IPS-18c (cell line): ENCODE results near the gene WIPF2.
"Not testable (repeated sequence)": the region's sequence is repeated elsewhere in the genome, so short reads cannot be mapped to it uniquely, and the experiment has no call there.

Source experiments
- H3K4me3 ChIP-seq: 2 replicates; pipeline ENCODE4 v1.7.0; 2013; ENCODE audit warnings: low read depth, mild to moderate bottlenecking, low read length, moderate library complexity; ENCODE audit not compliant: insufficient read depth
- H3K9me3 ChIP-seq: one replicate; pipeline ENCODE4 v1.6.1; 2013; ENCODE audit warnings: mild to moderate bottlenecking, low read length, moderate library complexity; ENCODE audit not compliant: control insufficient read depth, insufficient read depth

WIPF2 gene

DNA sequence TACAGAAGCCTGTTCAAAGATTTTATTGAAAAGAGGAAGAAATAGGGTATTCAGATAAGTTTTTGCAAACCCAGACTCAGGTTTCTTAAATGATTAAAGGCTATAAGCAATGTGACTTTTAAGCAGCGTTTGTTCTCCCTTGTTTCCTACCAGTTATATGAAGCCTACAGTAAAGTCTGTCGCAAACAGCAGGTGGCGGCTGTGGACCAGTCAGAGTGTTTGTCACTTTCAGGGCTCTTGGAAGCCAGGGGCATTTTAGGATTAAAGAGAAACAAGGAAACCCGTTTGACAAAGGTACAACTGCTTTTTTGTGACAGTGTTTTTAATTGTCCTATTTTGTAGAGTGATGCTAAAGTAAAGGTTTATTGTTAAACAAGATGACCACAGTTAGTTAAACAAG is 82.2 kb downstream of the WIPF2 start:
- H3K9me3 ChIP-seq: no peaks in the 10 kb centered on the region
- H3K4me3 ChIP-seq: no peak overlapping the region

- no peaks in the 10 kb centered on the region for H3K9me3 ChIP-seq
- no peak overlapping the region for H3K4me3 ChIP-seq
Observed at GRCh38 chr17:40303009-40303657, 84.0 kb downstream of the WIPF2 start.

- no peaks in the 10 kb centered on the region for H3K9me3 ChIP-seq
Observed at GRCh38 chr17:40303708-40304551, 84.8 kb downstream of the WIPF2 start.

DNA sequence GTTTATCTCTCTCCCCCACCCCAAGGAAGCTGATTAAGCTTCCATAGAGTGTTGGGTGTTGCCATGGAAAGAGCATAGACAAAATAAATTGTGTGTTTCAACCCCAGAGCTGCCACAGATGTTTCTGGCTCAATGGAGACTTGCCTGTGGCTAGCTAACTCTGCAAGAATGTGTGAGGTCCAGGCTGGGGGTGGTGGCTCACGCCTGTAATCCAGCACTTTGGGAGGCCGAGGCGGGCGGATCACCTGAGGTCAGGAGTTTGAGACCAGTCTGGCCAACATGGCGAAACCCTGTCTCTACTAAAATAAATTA is 85.4 kb downstream of the WIPF2 start:
- H3K9me3 ChIP-seq, H3K4me3 ChIP-seq: not testable (repeated sequence)

More at GRCh38 chr17:40303708-40304551, 84.8 kb downstream of the WIPF2 start:
- H3K4me3 ChIP-seq: no peak overlapping the region

DNA sequence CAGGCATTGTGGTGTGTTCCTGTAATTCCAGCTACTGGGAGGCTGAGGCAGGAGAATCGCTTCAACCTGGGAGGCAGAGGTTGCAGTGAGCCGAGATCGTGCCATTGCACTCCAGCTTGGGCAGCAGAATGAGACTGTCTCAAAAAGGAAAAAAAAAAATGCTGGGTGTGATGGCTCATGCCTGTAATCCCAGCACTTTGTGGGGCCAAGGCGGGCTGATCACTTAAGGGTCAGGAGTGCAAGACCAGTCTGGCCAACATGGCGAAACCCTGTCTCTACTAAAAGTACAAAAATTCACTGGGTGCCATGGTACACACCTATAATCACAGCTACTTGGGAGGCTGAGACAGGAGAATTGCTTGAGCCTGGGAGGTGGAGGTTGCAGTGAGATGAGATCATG is 85.8 kb downstream of the WIPF2 start:
- not testable (repeated sequence) for H3K9me3 ChIP-seq, H3K4me3 ChIP-seq

- H3K9me3 ChIP-seq: no peaks in the 10 kb centered on the region
- H3K4me3 ChIP-seq: peak overlapping the region; percentile 16; the same call in 1 of the 2 replicates
Observed at GRCh38 chr17:40306395-40306794, 87.3 kb downstream of the WIPF2 start.

DNA sequence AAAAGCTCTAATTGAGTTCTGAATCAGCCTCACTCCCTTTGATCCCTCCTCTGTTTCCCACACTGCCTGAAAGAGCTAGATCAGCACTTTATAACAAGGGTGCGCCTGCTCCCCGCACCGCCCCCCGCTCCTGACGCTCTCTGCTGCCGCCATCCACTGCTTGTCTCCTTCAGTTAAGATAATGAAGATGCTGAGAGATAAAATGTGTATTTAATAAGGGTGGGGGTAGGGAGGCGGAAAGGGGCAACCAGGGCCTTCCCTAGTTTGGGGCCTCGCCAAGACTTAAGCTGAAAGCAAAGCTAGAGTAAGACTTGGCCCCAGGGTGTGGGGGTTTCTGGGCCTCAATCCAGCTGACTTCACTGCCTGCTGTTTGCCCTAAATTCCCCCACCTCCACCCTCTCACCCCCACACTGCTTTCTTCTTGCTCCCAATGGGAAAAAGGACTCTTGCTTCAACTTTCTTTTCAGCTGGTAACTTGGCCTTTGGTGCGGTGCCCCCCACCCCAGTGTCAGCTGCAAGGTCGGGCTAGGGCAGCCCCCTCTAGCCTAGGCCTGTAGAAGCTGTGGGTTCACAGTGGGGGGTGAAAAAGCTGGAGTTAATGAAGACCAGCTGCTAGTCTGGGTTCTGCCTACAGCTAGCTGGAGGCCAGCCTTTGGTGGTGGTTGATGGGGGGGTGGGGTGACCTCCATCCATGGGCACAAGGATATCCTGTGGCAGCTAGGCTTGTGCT is 88.1 kb downstream of the WIPF2 start:
- no peaks in the 10 kb centered on the region for H3K9me3 ChIP-seq
- H3K4me3 ChIP-seq: no peak overlapping the region

DNA sequence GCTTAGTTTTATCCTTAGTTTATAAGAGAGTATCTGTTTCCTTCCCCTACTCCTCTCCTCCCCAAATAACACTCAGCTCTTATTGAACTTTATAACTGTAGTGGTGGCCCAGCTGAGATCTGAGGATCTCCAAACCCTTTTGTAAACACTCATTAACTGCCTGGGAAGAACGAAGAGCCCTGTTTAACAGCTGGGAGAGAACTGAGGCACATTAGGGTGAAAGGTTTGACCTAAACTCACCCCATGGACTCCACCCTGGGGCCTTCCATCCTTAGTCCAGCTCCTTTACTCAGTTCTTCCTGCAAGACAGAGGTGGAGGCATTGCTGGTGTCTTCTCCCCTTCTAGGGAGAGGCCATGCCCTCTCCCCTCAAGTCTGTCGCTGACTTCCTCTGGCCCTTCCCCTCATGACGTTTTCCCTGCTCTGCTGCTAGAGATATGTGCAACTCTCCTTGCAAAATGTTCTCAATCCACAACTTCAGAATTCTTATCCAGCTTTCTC is 88.7 kb downstream of the WIPF2 start:
- Histone ChIP-seq H3K9me3 (no peaks in the 10 kb centered on the region), H3K4me3 (no peak overlapping the region)

DNA sequence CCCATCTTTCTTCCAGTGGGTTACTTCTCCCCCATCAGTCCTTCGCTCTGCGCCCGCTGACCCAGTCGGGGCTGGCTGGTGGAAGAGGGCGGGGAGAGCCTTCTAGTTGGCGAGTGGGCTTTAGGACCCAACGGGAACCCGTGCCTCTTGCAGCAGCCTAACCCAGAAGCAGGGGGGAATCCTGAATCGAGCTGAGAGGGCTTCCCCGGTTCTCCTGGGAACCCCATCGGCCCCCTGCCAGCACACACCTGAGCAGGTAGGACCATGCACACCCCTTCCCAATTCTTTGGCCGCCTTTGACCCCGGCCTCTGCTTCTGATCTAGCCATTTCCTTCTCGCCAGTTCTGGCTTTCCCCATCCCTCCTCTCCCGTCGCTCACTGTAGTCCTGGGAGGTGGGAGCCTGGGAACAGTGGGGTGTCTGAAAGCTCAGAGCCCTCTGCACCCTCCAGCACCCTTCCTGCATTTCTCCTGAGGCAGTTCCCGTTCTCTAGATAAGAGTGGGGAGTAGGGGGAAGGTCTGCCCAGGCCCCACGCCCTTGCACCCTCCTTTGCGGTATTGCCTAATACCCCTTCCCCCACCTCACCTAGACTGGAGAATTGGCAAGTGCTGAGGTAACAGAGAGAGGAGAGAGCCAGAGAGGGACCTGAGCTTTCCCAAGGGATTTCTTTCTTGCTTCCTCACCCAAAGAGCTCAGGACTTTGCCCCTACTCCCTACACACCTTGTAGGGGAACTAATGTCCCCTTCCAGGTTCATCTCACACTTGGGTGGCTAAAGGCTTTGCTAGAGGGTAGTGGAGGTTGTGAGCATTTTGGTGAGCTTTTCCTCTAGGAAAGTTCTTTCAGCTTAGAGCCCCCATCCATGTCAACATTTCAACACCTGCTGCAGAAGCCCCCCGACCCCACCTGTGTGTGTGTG is 90.2 kb downstream of the WIPF2 start, which contains the start of gene RARA:
TSS of gene RARA (plus strand) at position 150 of the 918 bp plus-strand sequence. CDS start 22,039 bp downstream, outside the sequence.
- H3K4me3 ChIP-seq: peak within 1 kb of the TSS; percentile 72

DNA sequence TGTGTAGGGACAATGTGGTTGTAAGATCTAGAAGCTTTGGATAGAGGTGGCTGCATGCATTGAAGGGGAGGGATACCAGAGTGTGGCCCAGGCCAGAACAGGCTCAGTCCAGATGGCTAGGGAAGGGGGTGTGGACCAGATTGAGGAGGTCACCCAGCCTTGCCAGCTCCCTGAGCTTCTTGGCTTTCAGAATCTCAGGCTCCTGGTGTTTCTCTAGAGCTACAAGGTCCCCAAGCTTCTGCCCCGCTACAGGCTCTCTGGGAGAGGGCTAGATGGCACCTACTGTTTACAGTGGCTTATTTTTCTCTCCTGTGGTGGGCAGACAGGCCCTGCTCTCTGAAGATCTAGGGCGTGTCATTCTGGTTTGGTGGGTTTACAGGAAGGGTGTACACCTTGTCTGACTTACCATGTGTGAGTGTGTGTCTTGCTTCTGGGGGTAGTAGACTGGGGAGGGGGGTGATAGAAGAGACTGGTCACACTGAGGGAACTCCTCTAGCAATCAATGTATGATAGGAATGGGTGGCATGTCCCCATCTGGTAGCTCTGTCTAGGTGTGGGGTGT is 90.9 kb downstream of the WIPF2 start:
- Histone ChIP-seq H3K9me3 (no peaks in the 10 kb centered on the region), H3K4me3 (no peak overlapping the region)

More for the DNA sequence above, 90.2 kb downstream of the WIPF2 start, which contains the start of gene RARA:
- no peaks in the 10 kb centered on the region for H3K9me3 ChIP-seq

DNA sequence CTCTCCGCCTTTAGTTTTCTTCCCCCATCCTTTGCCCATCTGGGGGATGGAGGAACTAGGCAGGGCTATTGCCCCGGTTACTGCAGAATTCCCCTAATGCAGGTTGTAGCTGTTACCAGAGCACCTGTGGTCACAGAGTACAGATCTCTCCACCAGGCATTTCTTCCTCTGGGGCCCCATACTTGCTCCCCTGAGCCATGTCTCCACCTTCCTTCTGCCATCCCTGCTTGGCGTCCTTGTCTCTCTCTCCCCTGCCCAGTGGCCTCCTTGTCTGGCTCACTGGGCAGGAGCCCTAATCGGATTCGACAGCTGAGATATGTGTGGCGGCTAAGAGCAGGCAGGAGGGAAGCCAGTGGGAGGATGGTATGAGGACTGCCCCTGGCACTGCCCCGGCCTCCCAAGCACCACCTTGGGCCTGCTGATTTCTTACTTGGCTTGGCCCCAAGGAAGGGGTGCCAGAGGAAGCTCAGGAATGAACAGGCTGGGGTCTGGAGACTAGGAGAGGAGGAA is 91.8 kb downstream of the WIPF2 start:
- Histone ChIP-seq H3K4me3 (no peak overlapping the region), H3K9me3 (no peaks in the 10 kb centered on the region)

DNA sequence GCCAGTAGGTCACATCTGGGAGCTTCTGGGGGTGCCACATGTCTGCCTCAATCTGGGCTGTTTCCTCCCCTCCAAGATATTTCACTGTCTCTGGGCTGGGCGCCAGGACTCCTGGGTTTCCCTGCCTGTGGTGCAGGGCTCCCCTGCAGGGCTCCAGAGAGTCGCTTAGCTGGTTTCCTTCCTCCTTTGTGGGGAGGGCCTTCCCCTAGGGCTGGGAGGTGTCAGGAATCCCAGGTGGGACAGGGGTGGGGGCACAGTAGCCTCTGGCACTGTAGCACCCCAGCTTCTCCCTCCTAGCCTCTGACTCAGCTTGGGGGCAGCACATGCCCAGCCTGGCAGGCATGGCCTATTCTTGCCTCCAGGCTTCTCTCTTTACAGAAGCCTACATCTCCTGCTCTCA is 92.5 kb downstream of the WIPF2 start:
- no peak overlapping the region for H3K4me3 ChIP-seq

DNA sequence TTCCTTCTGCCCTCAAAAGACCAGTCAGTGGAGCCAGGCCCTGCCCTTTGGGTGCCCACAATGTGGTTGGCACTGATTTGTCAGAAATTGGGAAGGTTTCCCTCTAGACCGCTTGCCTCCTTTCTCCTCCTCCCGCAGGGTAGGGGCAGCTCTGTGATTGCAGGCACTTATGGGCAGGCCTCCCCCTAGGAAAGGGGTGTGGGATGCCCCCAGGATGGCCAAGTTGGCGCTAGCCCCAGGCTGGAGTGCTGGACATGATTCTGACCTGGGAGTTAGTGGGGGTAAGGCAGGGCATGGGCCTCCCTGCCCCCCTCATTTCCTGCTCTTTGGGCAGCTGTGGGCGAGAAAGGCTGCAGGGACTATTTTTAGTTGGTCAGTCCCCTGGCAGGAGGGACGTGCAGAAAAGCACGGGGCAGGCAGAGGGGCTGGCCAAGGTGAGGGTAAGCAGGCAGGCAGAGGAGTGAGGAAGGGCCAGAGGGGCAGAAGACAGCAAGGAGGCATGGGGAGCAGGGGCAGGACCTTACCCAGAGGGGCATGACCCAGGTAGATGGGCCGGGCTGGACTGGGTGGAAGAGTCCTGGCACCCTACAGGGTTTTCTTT is 93.1 kb downstream of the WIPF2 start:
- Histone ChIP-seq H3K4me3 (no peak overlapping the region), H3K9me3 (no peaks in the 10 kb centered on the region)

More for the DNA sequence above, 92.5 kb downstream of the WIPF2 start:
- H3K9me3 ChIP-seq: no peaks in the 10 kb centered on the region

DNA sequence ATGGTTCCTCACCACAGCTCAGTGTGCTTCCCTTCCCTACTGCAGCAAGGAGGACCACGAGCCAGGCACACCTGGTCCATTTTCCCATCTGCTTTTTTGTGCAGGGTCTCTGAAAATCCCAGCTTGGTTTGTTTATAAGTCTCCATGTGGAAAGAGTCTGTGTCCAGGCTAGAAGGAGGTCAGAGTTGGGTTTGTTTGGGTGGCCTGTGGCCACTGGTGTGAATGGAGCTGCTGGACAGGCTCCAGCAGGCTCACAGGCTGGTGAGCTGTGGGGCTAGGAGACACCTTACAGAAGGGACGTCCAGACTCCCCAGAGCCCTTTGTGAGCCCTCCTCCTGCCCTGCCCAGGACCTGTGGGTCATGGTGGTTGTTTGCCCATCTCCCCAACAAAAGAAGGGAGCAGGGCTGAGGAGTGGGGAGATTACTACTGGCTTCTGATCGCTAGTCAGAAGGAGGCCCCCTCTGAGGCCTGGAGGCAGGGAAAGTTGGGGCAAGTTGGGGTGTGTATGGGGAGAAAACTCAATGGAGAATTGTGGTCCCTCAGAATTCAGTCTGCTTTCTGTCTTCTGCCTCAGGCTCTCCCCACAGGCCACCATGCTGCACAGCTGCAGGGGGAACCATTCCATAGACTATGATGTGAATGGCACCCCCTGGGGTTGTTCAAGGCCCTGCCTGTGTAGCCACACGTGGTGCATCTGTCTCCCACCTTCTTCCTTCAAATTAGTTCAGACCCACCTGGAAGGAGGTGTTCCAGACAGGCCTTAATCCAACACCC is 94.0 kb downstream of the WIPF2 start:
- Histone ChIP-seq H3K9me3 (no peaks in the 10 kb centered on the region), H3K4me3 (no peak overlapping the region)
